Liver (tissue), 3 donors: Measurements from ENCODE around the gene RASD2.

Experiments
- CTCF ChIP-seq: fragments of 150-350 bp; IDR thresholded peaks from 2 replicates; pipeline ENCODE4 v1.5.1; 2017; ENCODE audit warnings: improper control_type of control experiment, low read depth, low read length; ENCODE audit not compliant: missing input control
- EGR1 ChIP-seq, 2 donors: IDR thresholded peaks; 2 replicates each; pipeline ENCODE4 v1.6.1; 2016 to 2018; ENCODE audit warnings: antibody characterized with exemption in 2 of 2, low read depth in 2 of 2
- MAX ChIP-seq: IDR thresholded peaks from 2 replicates; pipeline ENCODE4 v1.6.1; 2016; ENCODE audit warnings: antibody characterized with exemption
- RAD21 ChIP-seq, 2 donors: IDR thresholded peaks; 2 replicates each; pipeline ENCODE4 v1.6.1; 2016; ENCODE audit warnings: antibody characterized with exemption in 2 of 2, mild to moderate bottlenecking in 2 of 2
- ZBTB33 ChIP-seq: IDR thresholded peaks from 2 replicates; pipeline ENCODE4 v1.6.1; 2016; ENCODE audit warnings: antibody characterized with exemption
- donor health status: healthy.
- donor health status: healthy.

GRCh38 chr22:35577799-35578659 lies 37.4 kb downstream of the RASD2 start:
- TF ChIP-seq ZBTB33 (no peak), MAX (no peak), CTCF (no peak), EGR1 (IDR thresholded peaks at IDR 0.05; ENCODE audit: low read depth in 2 of 2) (no peak), RAD21 (IDR thresholded peaks at IDR 0.05) (no peak)
